CD14-positive monocyte (primary cell): ENCODE data around the gene LSM14B. TPM values are rescaled to one million over a fixed set of nuclear protein-coding genes. Genes with fewer than 3 reads are reported as not detected.
"Not testable (repeated sequence)": the region's sequence is repeated elsewhere in the genome, so short reads cannot be mapped to it uniquely, and the experiment has no call there.

Experiments used
- DNase-seq, 3 donors: peaks; one replicate each; pipeline ENCODE4 v3.0.0-alpha.2; 2011 to 2022
- H2AFZ ChIP-seq: 2 replicates; pipeline ENCODE4 v1.6.0; 2012; ENCODE audit warnings: mild to moderate bottlenecking, low read depth, low read length, inconsistent platforms; ENCODE audit not compliant: insufficient read depth, poor library complexity, severe bottlenecking
- H3K27ac ChIP-seq, 2 donors: 1 replicate in 1 of 2; 2 replicates in 1 of 2; pipeline ENCODE4 v1.5.1; 2012 to 2013; ENCODE audit warnings: low read length in 2 of 2, control low read depth in 1 of 2, inconsistent platforms in 1 of 2, low read depth in 1 of 2, mild to moderate bottlenecking in 1 of 2
- H3K27me3 ChIP-seq, 2 donors: one replicate each; pipeline versions ENCODE4 v1.6.0 to v1.6.1; 2011 to 2013; ENCODE audit warnings: low read length in 2 of 2; ENCODE audit not compliant: control insufficient read depth in 2 of 2, insufficient read depth in 2 of 2
- H3K36me3 ChIP-seq, 2 donors: replicated peaks in 1 of 2; 1 replicate in 1 of 2; 2 replicates in 1 of 2; pipeline versions ENCODE4 v1.5.1 to v1.6.1; 2012 to 2013; ENCODE audit warnings: low read length in 2 of 2, control low read depth in 1 of 2, inconsistent platforms in 1 of 2, mild to moderate bottlenecking in 1 of 2; ENCODE audit not compliant: insufficient read depth in 2 of 2, control insufficient read depth in 1 of 2
- H3K4me1 ChIP-seq, 2 donors: 1 replicate in 1 of 2; 2 replicates in 1 of 2; pipeline versions ENCODE4 v1.5.1 to v1.6.1; 2012 to 2013; ENCODE audit warnings: low read length in 2 of 2, control low read depth in 1 of 2, inconsistent platforms in 1 of 2, mild to moderate bottlenecking in 1 of 2, moderate library complexity in 1 of 2; ENCODE audit not compliant: insufficient read depth in 2 of 2, control insufficient read depth in 1 of 2
- H3K4me2 ChIP-seq: replicated peaks from 2 replicates; pipeline ENCODE3; 2012; ENCODE audit warnings: low read length, moderate library complexity, mild to moderate bottlenecking; ENCODE audit not compliant: poor library complexity, severe bottlenecking; ENCODE audit errors: extremely low read depth
- H3K4me3 ChIP-seq, 3 experiments: fragments of 200-600 bp in 1 of 3; sonication (generic) in 1 of 3; replicated peaks in 1 of 3; 1 replicate in 2 of 3; 2 replicates in 1 of 3; pipeline ENCODE4 v1.5.1; 2011 to 2013; ENCODE audit warnings: low read length in 3 of 3, mild to moderate bottlenecking in 3 of 3, control low read depth in 2 of 3, low read depth in 2 of 3, inconsistent platforms in 1 of 3, moderate library complexity in 1 of 3
- H3K79me2 ChIP-seq: 2 replicates; pipeline ENCODE4 v1.6.0; 2012; ENCODE audit warnings: mild to moderate bottlenecking, control low read depth, inconsistent platforms, low read length, moderate library complexity; ENCODE audit not compliant: insufficient read depth
- H3K9ac ChIP-seq: 2 replicates; pipeline ENCODE4 v1.6.0; 2017; ENCODE audit warnings: low read length, mild to moderate bottlenecking; ENCODE audit not compliant: insufficient read depth, poor library complexity, severe bottlenecking
- H3K9me3 ChIP-seq, 2 donors: replicated peaks in 1 of 2; 1 replicate in 1 of 2; 2 replicates in 1 of 2; pipeline versions ENCODE4 v1.5.1 to v1.6.1; 2012 to 2013; ENCODE audit warnings: low read length in 2 of 2, control low read depth in 1 of 2; ENCODE audit not compliant: control insufficient read depth in 1 of 2, insufficient read depth in 1 of 2
- H4K20me1 ChIP-seq: 2 replicates; pipeline ENCODE4 v1.6.0; 2012; ENCODE audit warnings: mild to moderate bottlenecking, low read length, control low read depth, moderate library complexity; ENCODE audit not compliant: insufficient read depth
- H3K27ac Mint-ChIP-seq, 7 donors: one replicate each; pipeline ENCODE4 v1.8.0; 2020; ENCODE audit warnings: mild to moderate bottlenecking in 7 of 7, mixed read lengths in 7 of 7, moderate library complexity in 6 of 7, inconsistent platforms in 2 of 7
- H3K27me3 Mint-ChIP-seq, 3 donors: one replicate each; pipeline ENCODE4 v1.8.0; 2021 to 2022; ENCODE audit warnings: low read depth in 3 of 3, mild to moderate bottlenecking in 3 of 3, mixed read lengths in 3 of 3, moderate library complexity in 3 of 3, inconsistent platforms in 1 of 3
- H3K36me3 Mint-ChIP-seq, 2 donors: one replicate each; pipeline ENCODE4 v1.8.0; 2020; ENCODE audit warnings: mixed read lengths in 2 of 2, inconsistent platforms in 1 of 2, mild to moderate bottlenecking in 1 of 2
- H3K4me1 Mint-ChIP-seq: one replicate; pipeline ENCODE4 v1.8.0; 2020; ENCODE audit warnings: mild to moderate bottlenecking, mixed read lengths
- H3K4me3 Mint-ChIP-seq, 2 donors: one replicate each; pipeline ENCODE4 v1.8.0; 2020; ENCODE audit warnings: mild to moderate bottlenecking in 2 of 2, mixed read lengths in 2 of 2, moderate library complexity in 1 of 2
- H3K9me3 Mint-ChIP-seq, 7 donors: one replicate each; pipeline ENCODE4 v1.8.0; 2020 to 2022; ENCODE audit warnings: mixed read lengths in 7 of 7, mild to moderate bottlenecking in 6 of 7, moderate library complexity in 6 of 7, inconsistent platforms in 2 of 7
- WGBS: methylation state at CpG from one replicate; pipeline ENCODE4 v1.1.5; 2013; ENCODE audit warnings: missing lambda C conversion rate; ENCODE audit not compliant: insufficient coverage; 5-methylcytosine and 5-hydroxymethylcytosine counted together
- intact Hi-C, 2 donors: fragments of 100-400 bp; cut with micrococcal nuclease; formaldehyde crosslinking; loops; one replicate each; pipeline versions ENCODE4 v1.15.0 to v1.15.1; 2023
- polyA plus RNA-seq, 3 donors: library from polyadenylated mRNA; depleted of rRNA in 1 of 3; unstranded in 2 of 3; stranded (reverse) in 1 of 3; fragments of 300-500 nt in 2 of 3; fragments of >200 nt in 1 of 3; fragmentation: Illumina TruSeq in 2 of 3; gene quantifications; 1 replicate in 2 of 3; 2 replicates in 1 of 3; pipeline ENCODE4 v1.2.3, GENCODE V29; 2012 to 2021
- TF ChIP-seq, protein P1 (sequence below): fragments of 200-600 bp; IDR thresholded peaks from one replicate; pipeline ENCODE4 v1.8.0; 2022; ENCODE audit warnings: antibody characterized with exemption, mild to moderate bottlenecking

LSM14B gene
- polyA plus RNA-seq, 3 donors = 1.0 to 33.5 (median 1.4) TPM

DNA sequence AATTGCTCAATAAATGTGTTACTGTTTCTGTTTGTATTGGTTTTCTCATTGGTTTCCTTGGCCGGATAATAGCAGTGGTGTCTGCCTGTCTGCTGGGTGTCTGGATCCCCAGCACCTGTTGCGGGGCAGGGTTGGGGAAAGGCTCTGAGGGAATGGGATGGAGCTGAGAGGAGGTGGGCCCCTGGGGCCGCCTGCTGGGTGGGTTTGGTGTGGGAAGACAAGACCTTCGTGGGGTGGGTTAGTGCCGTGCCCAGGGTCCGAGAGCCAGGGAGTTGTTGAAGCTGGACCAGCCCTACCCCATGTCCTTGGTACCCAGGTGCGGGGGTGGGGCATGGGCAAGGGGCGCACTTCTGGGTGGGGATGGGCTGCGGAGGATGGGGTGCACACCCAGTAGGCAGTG is 25.3 kb downstream of the LSM14B start:
- Histone ChIP-seq H4K20me1 (peaks cover 84% of the 10 kb centered on the region), H2AFZ (no peak overlapping the region), H3K36me3 (peaks cover 0 to 4% of the 10 kb centered on the region in 2 donors), H3K79me2 (peaks cover 88% of the 10 kb centered on the region), H3K27me3 (no peaks in the 10 kb centered on the region), H3K27ac (no peak overlapping the region), H3K4me2 (no peak overlapping the region), H3K4me3 (no peak overlapping the region), H3K9ac (no peak overlapping the region), H3K9me3 (peaks cover 0 to 14% of the 10 kb centered on the region in 2 donors), H3K4me1 (peaks cover 9 to 17% of the 10 kb centered on the region in 2 donors)
- peak overlapping the region in 4 of 7 donors; percentile 55 to 76 (median 70) for H3K27ac Mint-ChIP-seq
- intact Hi-C loops = loop anchor here in 1 of 2 donors (10.0 kb wide), 2 partner anchors 657 to 1837 kb away; partner anchors contain the start of genes OGFR and PRPF6
- peaks cover 20% of the 10 kb centered on the region for H3K4me1 Mint-ChIP-seq
- WGBS = 94% methylated on average over 7 of the region's 9 CpGs
- H3K36me3 Mint-ChIP-seq = peaks cover 12 to 24% of the 10 kb centered on the region in 2 donors
- H3K4me3 Mint-ChIP-seq = no peak overlapping the region
- H3K9me3 Mint-ChIP-seq = peaks cover 4 to 12% (median 9%) of the 10 kb centered on the region in 7 donors
- DNase-seq = no peak
- H3K27me3 Mint-ChIP-seq = no peaks in the 10 kb centered on the region
- TF ChIP-seq, protein P1, sequence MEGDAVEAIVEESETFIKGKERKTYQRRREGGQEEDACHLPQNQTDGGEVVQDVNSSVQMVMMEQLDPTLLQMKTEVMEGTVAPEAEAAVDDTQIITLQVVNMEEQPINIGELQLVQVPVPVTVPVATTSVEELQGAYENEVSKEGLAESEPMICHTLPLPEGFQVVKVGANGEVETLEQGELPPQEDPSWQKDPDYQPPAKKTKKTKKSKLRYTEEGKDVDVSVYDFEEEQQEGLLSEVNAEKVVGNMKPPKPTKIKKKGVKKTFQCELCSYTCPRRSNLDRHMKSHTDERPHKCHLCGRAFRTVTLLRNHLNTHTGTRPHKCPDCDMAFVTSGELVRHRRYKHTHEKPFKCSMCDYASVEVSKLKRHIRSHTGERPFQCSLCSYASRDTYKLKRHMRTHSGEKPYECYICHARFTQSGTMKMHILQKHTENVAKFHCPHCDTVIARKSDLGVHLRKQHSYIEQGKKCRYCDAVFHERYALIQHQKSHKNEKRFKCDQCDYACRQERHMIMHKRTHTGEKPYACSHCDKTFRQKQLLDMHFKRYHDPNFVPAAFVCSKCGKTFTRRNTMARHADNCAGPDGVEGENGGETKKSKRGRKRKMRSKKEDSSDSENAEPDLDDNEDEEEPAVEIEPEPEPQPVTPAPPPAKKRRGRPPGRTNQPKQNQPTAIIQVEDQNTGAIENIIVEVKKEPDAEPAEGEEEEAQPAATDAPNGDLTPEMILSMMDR = no peak

DNA sequence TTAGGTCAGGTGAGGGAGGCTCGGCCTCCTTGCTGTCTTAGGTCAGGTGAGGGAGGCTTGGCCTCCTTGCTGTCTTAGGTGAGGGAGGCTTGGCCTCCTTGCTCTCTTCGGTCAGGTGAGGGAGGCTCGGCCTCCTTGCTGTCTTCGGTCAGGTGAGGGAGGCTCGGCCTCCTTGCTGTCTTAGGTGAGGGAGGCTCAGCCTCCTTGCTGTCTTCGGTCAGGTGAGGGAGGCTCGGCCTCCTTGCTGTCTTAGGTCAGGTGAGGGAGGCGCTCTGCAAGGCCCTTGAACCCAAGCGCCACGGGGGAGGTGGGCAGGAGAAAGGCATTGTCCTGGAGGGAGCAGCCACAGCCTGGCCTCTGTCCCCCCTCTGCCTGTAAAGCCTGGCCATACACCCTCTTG is 26.1 kb downstream of the LSM14B start:
- Histone ChIP-seq H3K36me3 (peaks cover 0 to 13% of the 10 kb centered on the region in 2 donors), H3K79me2 (peaks cover 94% of the 10 kb centered on the region), H3K9me3 (peaks cover 7 to 23% of the 10 kb centered on the region in 2 donors), H4K20me1 (peaks cover 90% of the 10 kb centered on the region), H3K4me1 (peaks cover 9 to 15% of the 10 kb centered on the region in 2 donors)
- H3K36me3 Mint-ChIP-seq = peaks cover 17 to 32% of the 10 kb centered on the region in 2 donors
- peaks cover 20% of the 10 kb centered on the region for H3K4me1 Mint-ChIP-seq
- not testable (repeated sequence) for H3K27me3 ChIP-seq, H2AFZ ChIP-seq, H3K27ac ChIP-seq, H3K4me3 Mint-ChIP-seq, H3K9ac ChIP-seq, H3K27ac Mint-ChIP-seq, DNase-seq, H3K27me3 Mint-ChIP-seq, H3K4me3 ChIP-seq, H3K4me2 ChIP-seq
- peaks cover 13 to 18% (median 18%) of the 10 kb centered on the region in 7 donors for H3K9me3 Mint-ChIP-seq
- intact Hi-C loops = loop anchor here in 1 of 2 donors (10.0 kb wide), 2 partner anchors 656 to 1836 kb away; partner anchors contain the start of genes OGFR and PRPF6
- 97% methylated on average over 6 of the region's 10 CpGs for WGBS
